WERI-Rb-1 (cell line): ENCODE data around the gene GNG12.
A peak's percentile ranks its signal among the peaks of the same experiment; 100 is the strongest.

Source experiments
- DNase-seq: peaks from one replicate; pipeline ENCODE4 v3.0.0-alpha.2; 2020
- H3K27ac ChIP-seq: fragments of 250-450 bp; sonication (Bioruptor Pico); 2 replicates; pipeline ENCODE4 v1.5.1; 2020; ENCODE audit warnings: mild to moderate bottlenecking, moderate library complexity
- H3K27me3 ChIP-seq: fragments of 250-450 bp; sonication (Bioruptor Pico); 2 replicates; pipeline ENCODE4 v1.5.1; 2021; ENCODE audit warnings: mild to moderate bottlenecking, low read depth, moderate library complexity; ENCODE audit not compliant: insufficient read depth, severe bottlenecking
- H3K36me3 ChIP-seq: fragments of 250-450 bp; sonication (Bioruptor Pico); 2 replicates; pipeline ENCODE4 v1.5.1; 2020; ENCODE audit warnings: mild to moderate bottlenecking, moderate library complexity
- H3K4me3 ChIP-seq: 2 replicates; pipeline ENCODE4 v1.5.1; 2011; ENCODE audit warnings: low read depth, mild to moderate bottlenecking, control low read depth, low read length
- H3K9me3 ChIP-seq: fragments of 250-450 bp; sonication (Bioruptor Pico); 2 replicates; pipeline ENCODE4 v1.5.1; 2021; ENCODE audit warnings: mild to moderate bottlenecking, moderate library complexity; ENCODE audit not compliant: severe bottlenecking
- TF ChIP-seq, protein P1 (sequence below): IDR thresholded peaks from 2 replicates; pipeline ENCODE4 v1.5.1; 2011; ENCODE audit warnings: low read depth, mild to moderate bottlenecking, control low read depth, inconsistent platforms, low read length

The GNG12 gene

DNA sequence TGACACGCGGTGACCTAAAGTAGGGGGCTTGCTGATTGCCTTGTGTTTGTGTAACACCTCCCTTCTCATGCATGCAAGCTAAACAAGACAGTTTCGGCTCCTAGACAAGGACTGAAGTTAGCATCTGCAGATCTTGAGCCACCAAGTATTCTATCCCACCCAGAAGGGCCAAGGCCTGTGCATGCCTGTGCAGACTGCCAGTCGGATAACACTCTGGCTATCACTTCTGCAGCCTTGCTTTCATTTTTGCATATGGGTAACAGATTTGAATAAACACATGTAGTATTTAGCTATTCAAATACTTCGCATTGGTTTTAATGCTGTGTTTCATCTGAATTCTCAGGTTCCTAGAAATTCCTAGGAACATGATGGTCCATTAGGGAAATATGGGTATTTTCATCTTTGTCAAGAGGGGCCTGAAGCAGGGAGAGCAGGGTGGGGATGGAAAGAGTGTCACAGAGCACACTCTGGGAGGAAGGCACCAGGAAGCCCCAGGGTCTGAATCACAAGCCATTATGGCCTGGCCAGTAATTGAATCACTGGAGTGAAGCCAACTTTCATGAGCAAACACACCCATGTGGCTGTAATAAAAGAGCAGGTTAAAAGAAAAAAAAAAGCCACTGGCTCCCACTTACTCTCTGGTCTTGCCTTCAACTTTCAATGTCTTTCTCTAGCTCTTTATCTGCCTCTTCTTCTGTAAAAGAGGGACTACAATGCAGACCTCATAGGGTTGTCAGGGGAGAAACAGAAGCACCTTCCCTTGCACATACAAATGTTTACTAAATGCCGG is 120.0 kb downstream of the GNG12 start:
- TF ChIP-seq, protein P1, sequence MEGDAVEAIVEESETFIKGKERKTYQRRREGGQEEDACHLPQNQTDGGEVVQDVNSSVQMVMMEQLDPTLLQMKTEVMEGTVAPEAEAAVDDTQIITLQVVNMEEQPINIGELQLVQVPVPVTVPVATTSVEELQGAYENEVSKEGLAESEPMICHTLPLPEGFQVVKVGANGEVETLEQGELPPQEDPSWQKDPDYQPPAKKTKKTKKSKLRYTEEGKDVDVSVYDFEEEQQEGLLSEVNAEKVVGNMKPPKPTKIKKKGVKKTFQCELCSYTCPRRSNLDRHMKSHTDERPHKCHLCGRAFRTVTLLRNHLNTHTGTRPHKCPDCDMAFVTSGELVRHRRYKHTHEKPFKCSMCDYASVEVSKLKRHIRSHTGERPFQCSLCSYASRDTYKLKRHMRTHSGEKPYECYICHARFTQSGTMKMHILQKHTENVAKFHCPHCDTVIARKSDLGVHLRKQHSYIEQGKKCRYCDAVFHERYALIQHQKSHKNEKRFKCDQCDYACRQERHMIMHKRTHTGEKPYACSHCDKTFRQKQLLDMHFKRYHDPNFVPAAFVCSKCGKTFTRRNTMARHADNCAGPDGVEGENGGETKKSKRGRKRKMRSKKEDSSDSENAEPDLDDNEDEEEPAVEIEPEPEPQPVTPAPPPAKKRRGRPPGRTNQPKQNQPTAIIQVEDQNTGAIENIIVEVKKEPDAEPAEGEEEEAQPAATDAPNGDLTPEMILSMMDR: no peak
- no peak overlapping the region for H3K4me3 ChIP-seq
- no peak for DNase-seq

DNA sequence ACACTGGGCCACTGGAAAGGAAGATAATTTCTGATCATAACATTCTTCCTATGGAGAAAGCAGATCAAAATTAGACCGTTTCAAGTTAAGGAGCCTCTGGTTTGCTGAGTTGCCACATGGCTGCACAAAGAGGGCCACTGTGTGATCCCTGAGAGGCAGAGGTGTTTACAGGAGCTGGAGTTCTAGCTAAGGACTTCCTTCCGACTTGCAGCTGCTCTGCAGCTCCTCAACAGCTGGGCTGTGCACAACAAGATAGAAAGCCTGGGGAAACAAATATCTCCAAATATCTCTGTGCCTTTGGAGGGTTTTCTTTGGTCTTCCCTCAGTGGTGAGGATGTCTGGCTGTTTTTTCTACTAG is 121.4 kb downstream of the GNG12 start:
- TF ChIP-seq, protein P1: no peak
- Histone ChIP-seq H3K27ac (no peak overlapping the region), H3K27me3 (no peaks in the 10 kb centered on the region), H3K4me3 (no peak overlapping the region), H3K36me3 (peaks cover 6% of the 10 kb centered on the region), H3K9me3 (no peaks in the 10 kb centered on the region)
- no peak for DNase-seq

More for the DNA sequence above, 120.0 kb downstream of the GNG12 start:
- no peaks in the 10 kb centered on the region for H3K36me3 ChIP-seq
- H3K27me3 ChIP-seq: no peaks in the 10 kb centered on the region
- H3K27ac ChIP-seq: no peak overlapping the region
- no peaks in the 10 kb centered on the region for H3K9me3 ChIP-seq

DNA sequence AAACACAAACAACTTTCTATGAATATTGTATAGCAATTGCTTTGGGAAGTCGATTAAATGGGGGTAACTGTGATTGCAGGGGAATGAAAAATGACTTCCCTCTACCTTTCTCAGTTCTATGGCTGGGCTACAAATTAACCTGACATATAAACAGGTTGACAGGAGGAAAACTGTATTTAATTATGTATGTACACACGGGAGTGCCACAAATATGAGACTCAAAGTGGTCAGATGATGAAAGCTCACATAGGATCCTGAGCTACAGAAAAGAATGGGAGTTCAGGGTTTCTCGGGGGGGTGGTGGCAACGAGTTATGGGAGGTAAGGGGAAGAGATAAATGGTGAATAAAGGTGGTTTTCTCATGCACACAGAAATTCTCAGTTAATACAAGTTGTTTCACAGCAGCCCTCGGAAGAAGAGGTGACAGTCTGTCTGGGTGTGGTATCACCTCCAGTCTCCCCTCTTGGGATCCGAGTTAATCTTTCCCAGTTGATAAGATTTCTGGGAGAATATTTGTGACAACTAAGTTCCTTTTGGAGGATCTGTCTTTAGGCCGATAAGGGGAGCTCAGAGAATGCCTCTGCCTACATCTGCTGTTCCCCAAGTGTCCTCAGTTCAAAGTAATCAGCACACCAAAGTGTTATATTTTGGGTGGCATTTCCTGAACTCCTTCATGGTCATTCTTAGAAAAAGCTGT is 122.0 kb downstream of the GNG12 start:
- no peak overlapping the region for H3K4me3 ChIP-seq
- TF ChIP-seq, protein P1: no peak
- no peaks in the 10 kb centered on the region for H3K27me3 ChIP-seq
- no peak overlapping the region for H3K27ac ChIP-seq
- H3K36me3 ChIP-seq: peaks cover 8% of the 10 kb centered on the region
- DNase-seq: no peak
- H3K9me3 ChIP-seq: no peaks in the 10 kb centered on the region

DNA sequence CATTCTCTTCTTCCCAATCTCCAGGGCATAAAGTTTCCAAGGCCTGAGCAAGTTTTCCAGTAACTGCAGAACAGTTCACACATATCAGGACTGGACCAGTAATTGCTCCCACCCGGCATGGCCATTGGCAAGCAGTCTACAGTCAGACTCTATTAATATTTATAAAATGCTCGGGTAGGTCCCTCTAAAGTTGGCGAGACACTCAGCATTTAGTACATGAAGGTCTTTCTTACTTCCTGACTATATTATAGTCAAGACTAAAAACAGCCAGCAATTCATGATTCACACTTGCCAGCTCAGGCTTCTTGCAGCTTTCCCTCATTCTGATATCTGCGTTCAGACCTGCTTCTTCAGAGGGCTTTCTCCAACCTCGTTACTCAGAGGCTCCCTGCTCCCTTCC is 122.8 kb downstream of the GNG12 start:
- TF ChIP-seq, protein P1: no peak
- Histone ChIP-seq H3K9me3 (no peaks in the 10 kb centered on the region), H3K27me3 (no peaks in the 10 kb centered on the region), H3K27ac (no peak overlapping the region), H3K4me3 (no peak overlapping the region), H3K36me3 (peaks cover 17% of the 10 kb centered on the region)
- DNase-seq: no peak

DNA sequence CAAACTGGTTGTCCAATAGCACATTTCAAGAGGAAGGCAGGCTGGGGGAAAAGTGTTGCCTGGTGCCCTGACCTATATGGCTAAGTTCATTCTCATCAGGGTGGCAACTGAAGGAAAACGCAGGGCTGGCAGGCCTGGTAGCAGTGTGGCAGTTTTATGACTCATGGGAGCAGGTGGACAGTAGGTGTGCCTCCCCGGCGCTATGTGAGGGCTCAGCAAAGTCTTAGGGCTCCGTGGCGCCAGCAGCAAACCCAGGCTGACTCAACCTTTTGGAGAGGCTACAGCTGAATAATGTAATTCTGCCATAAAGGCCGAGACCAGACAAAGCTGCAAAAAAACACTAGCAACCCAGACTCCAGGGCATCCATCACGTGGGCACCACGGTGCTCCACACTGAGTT is 124.7 kb downstream of the GNG12 start:
- TF ChIP-seq, protein P1: no peak
- H3K27ac ChIP-seq: peak overlapping the region; percentile 53
- peak; percentile 42 for DNase-seq
- H3K9me3 ChIP-seq: no peaks in the 10 kb centered on the region
- H3K4me3 ChIP-seq: no peak overlapping the region
- peaks cover 32% of the 10 kb centered on the region for H3K36me3 ChIP-seq
- no peaks in the 10 kb centered on the region for H3K27me3 ChIP-seq
